Endothelial cell of umbilical vein (primary cell): ENCODE results near the gene BTAF1. TPM values are rescaled to one million over a fixed set of nuclear protein-coding genes. Genes with fewer than 3 reads are reported as not detected.

Source experiments
- BruUV-seq: library from RNA; stranded (reverse); fragments of 400-500 nt; replicated peaks from 2 replicates; lab custom pipeline; 2021; lab: Mats Ljungman, UMichigan
- CTCF ChIA-PET: fragments of 300-600, 350-600 bp; sonication (Branson Sonifier 250); formaldehyde crosslinking; loops from one replicate; lab custom pipeline; 2021; ENCODE audit warnings: antibody characterized with exemption, inconsistent platforms; lab: Charles Lee
- POLR2A ChIA-PET: fragments of 300-600, 350-600 bp; sonication (Branson Sonifier 250); formaldehyde crosslinking; loops from one replicate; lab custom pipeline; 2021; ENCODE audit warnings: antibody characterized with exemption, inconsistent platforms; lab: Charles Lee
- DNase-seq: peaks from one replicate; pipeline ENCODE4 v3.0.0-alpha.2; 2011; ENCODE audit warnings: low read depth, low spot score
- FAIRE-seq: peaks from 2 replicates; lab custom pipeline; 2011; peaks lifted over from hg19 to GRCh38; lab: Jason Lieb, UNC
- H2AFZ ChIP-seq: 2 replicates; pipeline ENCODE4 v1.6.0; 2012; ENCODE audit warnings: low read depth, low read length, control low read depth, inconsistent platforms
- H3K27ac ChIP-seq: 2 replicates; pipeline ENCODE4 v1.5.1; 2011; ENCODE audit warnings: low read depth, mild to moderate bottlenecking, control low read depth, low read length, moderate library complexity; ENCODE audit not compliant: insufficient read depth
- H3K27me3 ChIP-seq, 2 experiments: 2 replicates each; pipeline versions ENCODE4 v1.6.0 to v1.6.1; 2011; ENCODE audit warnings: low read length in 2 of 2, mixed read lengths in 1 of 2; ENCODE audit not compliant: control insufficient read depth in 2 of 2, insufficient read depth in 2 of 2
- H3K36me3 ChIP-seq, 2 experiments: 2 replicates in 1 of 2; 3 replicates in 1 of 2; pipeline ENCODE4 v1.5.1; 2011; ENCODE audit warnings: low read length in 2 of 2, mild to moderate bottlenecking in 1 of 2, moderate library complexity in 1 of 2; ENCODE audit not compliant: control insufficient read depth in 2 of 2, insufficient read depth in 2 of 2; ENCODE audit errors: extremely low read depth in 1 of 2
- H3K4me1 ChIP-seq: 3 replicates; pipeline ENCODE4 v1.5.1; 2011; ENCODE audit warnings: mild to moderate bottlenecking, low read length; ENCODE audit not compliant: control insufficient read depth, insufficient read depth; ENCODE audit errors: extremely low read depth
- H3K4me2 ChIP-seq: 2 replicates; pipeline ENCODE4 v1.6.1; 2011; ENCODE audit warnings: low read length, control low read depth, mixed read lengths; ENCODE audit not compliant: insufficient read depth
- H3K4me3 ChIP-seq, 3 experiments: fragments of 200-600 bp in 1 of 3; sonication (generic), shearing (Covaris generic) in 1 of 3; replicated peaks in 1 of 3; 2 replicates each; pipeline ENCODE4 v1.5.1; 2011 to 2016; ENCODE audit warnings: control low read depth in 3 of 3, low read length in 3 of 3, mild to moderate bottlenecking in 2 of 3, inconsistent platforms in 1 of 3, low read depth in 1 of 3, moderate library complexity in 1 of 3; ENCODE audit not compliant: insufficient read depth in 1 of 3
- H3K79me2 ChIP-seq: 2 replicates; pipeline ENCODE4 v1.6.0; 2012; ENCODE audit warnings: low read length, inconsistent platforms; ENCODE audit not compliant: control insufficient read depth, insufficient read depth
- H3K9ac ChIP-seq: replicated peaks from 2 replicates; pipeline ENCODE3; 2011; ENCODE audit warnings: low read length, control low read depth; ENCODE audit not compliant: insufficient read depth; ENCODE audit errors: extremely low read depth
- H3K9me1 ChIP-seq: replicated peaks from 3 replicates; pipeline ENCODE4 v1.6.0; 2011; ENCODE audit warnings: mild to moderate bottlenecking, low read length; ENCODE audit not compliant: control insufficient read depth, insufficient read depth; ENCODE audit errors: extremely low read depth
- H3K9me3 ChIP-seq: replicated peaks from 2 replicates; pipeline ENCODE4 v1.5.1; 2012; ENCODE audit warnings: low read length, inconsistent platforms; ENCODE audit not compliant: control insufficient read depth, insufficient read depth
- H4K20me1 ChIP-seq: replicated peaks from 2 replicates; pipeline ENCODE3; 2011; ENCODE audit warnings: mild to moderate bottlenecking, low read length; ENCODE audit not compliant: control insufficient read depth, insufficient read depth; ENCODE audit errors: extremely low read depth
- EZH2 ChIP-seq: IDR thresholded peaks from 2 replicates; pipeline ENCODE4 v1.6.1; 2012; ENCODE audit warnings: borderline replicate concordance, low read depth, mild to moderate bottlenecking, moderate library complexity, low read length, inconsistent platforms; ENCODE audit not compliant: severe bottlenecking
- FOS ChIP-seq: IDR thresholded peaks from 2 replicates; pipeline ENCODE4 v1.6.1; 2011; ENCODE audit warnings: mild to moderate bottlenecking, low read length, moderate library complexity, borderline replicate concordance; ENCODE audit not compliant: insufficient read depth
- GATA2 ChIP-seq: IDR thresholded peaks from 2 replicates; pipeline ENCODE4 v1.7.0; 2011; ENCODE audit warnings: low read depth, mild to moderate bottlenecking, moderate library complexity, mixed read lengths, low read length; ENCODE audit not compliant: insufficient read length, insufficient read depth
- JUN ChIP-seq: IDR thresholded peaks from 2 replicates; pipeline ENCODE4 v1.6.1; 2011; ENCODE audit warnings: borderline replicate concordance, low read depth; ENCODE audit not compliant: insufficient read length, insufficient read depth
- MAX ChIP-seq: IDR thresholded peaks from 2 replicates; pipeline ENCODE4 v1.6.1; 2011; ENCODE audit not compliant: insufficient read depth, insufficient read length
- MYC ChIP-seq: IDR thresholded peaks from one replicate; pipeline ENCODE4 v1.6.1; 2011; ENCODE audit warnings: mild to moderate bottlenecking, low read depth, low read length
- POLR2A ChIP-seq: IDR thresholded peaks from 2 replicates; pipeline ENCODE4 v1.6.1; 2012; ENCODE audit warnings: low read depth, mild to moderate bottlenecking, control low read depth, low read length
- POLR2AphosphoS5 ChIP-seq: IDR thresholded peaks from 2 replicates; pipeline ENCODE4 v1.6.1; 2012; ENCODE audit warnings: low read depth, mild to moderate bottlenecking, control low read depth, low read length, moderate library complexity; ENCODE audit not compliant: insufficient read depth
- dilution Hi-C: fragments of 300-500 bp; cut with MboI; formaldehyde crosslinking; loops from one replicate; pipeline ENCODE4 v1.15.0; 2019; ENCODE audit warnings: low sequenced_read_pairs; ENCODE audit not compliant: extremely low pct_ligation_motif_present
- intact Hi-C: fragments of 100-400 bp; cut with micrococcal nuclease; formaldehyde crosslinking; loops from one replicate; pipeline ENCODE4 v1.10.0; 2022
- polyA plus RNA-seq, 4 experiments: library from polyadenylated mRNA; depleted of rRNA in 3 of 4; stranded (reverse) in 3 of 4; unstranded in 1 of 4; fragments of >200 nt; gene quantifications; 2 replicates each; pipeline versions ENCODE4 v1.2.1 to v1.2.3, GENCODE V29; 2011 to 2012; ENCODE audit warnings: missing spikeins in 1 of 4
- total RNA-seq: library from RNA; stranded (reverse); gene quantifications from 2 replicates; pipeline ENCODE4 v1.2.3, GENCODE V29; 2021
- TF ChIP-seq, protein P1 (sequence below), 2 donors: IDR thresholded peaks; 1 replicate in 1 of 2; 2 replicates in 1 of 2; pipeline ENCODE4 v1.5.1; 2011; ENCODE audit warnings: low read length in 2 of 2, mild to moderate bottlenecking in 2 of 2, moderate library complexity in 2 of 2, control low read depth in 1 of 2, inconsistent platforms in 1 of 2, low read depth in 1 of 2; ENCODE audit not compliant: insufficient read depth in 1 of 2; ENCODE audit errors: extremely low read depth in 1 of 2

The BTAF1 gene
- total and polyA plus RNA-seq, 2 donors (not counting 3 experiments of a cell fraction or from before 2014, with no cell fraction given), result 9.9 to 23.1 TPM

DNA sequence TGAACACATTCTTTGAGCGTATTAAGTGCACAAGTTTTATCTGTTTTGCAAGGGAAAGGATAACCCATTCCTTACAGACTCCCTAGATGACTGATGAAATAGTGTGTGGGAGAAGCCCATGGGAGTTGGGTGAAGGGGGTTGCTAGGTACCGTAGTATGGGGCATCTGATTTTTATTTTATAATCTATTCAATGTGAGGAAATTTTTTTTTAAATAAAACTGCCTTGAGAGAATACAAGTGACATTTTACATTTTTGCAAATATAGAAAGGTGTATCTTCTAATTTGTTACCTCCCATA is 1.4 kb downstream of the BTAF1 start:
- CTCF ChIA-PET, result interaction anchor here (4.8 kb wide), 1 partner anchor 12 kb away, joined by 28 read pairs; no protein-coding TSS in a partner anchor
- intact Hi-C loops, result no loop called here

More for the DNA sequence above, 1.4 kb downstream of the BTAF1 start:
- TF ChIP-seq MAX (no peak), JUN (no peak), EZH2 (no peak), MYC (no peak), FOS (no peak), POLR2AphosphoS5 (no peak), GATA2 (no peak), POLR2A (no peak)
- TF ChIP-seq, protein P1, sequence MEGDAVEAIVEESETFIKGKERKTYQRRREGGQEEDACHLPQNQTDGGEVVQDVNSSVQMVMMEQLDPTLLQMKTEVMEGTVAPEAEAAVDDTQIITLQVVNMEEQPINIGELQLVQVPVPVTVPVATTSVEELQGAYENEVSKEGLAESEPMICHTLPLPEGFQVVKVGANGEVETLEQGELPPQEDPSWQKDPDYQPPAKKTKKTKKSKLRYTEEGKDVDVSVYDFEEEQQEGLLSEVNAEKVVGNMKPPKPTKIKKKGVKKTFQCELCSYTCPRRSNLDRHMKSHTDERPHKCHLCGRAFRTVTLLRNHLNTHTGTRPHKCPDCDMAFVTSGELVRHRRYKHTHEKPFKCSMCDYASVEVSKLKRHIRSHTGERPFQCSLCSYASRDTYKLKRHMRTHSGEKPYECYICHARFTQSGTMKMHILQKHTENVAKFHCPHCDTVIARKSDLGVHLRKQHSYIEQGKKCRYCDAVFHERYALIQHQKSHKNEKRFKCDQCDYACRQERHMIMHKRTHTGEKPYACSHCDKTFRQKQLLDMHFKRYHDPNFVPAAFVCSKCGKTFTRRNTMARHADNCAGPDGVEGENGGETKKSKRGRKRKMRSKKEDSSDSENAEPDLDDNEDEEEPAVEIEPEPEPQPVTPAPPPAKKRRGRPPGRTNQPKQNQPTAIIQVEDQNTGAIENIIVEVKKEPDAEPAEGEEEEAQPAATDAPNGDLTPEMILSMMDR (IDR thresholded peaks at IDR 0.05; ENCODE audit: extremely low read depth in 1 of 2, insufficient read depth in 1 of 2, low read depth in 1 of 2, low read length in 2 of 2), result no peak
- Histone ChIP-seq H3K9ac (peak overlapping the region; percentile 92), H3K4me1 (peaks cover 12% of the 10 kb centered on the region), H3K27me3 (no peaks in the 10 kb centered on the region), H4K20me1 (no peaks in the 10 kb centered on the region), H2AFZ (no peak overlapping the region), H3K4me2 (peak overlapping the region; percentile 97), H3K79me2 (peaks cover 48% of the 10 kb centered on the region), H3K9me1 (no peaks in the 10 kb centered on the region), H3K36me3 (no peaks in the 10 kb centered on the region), H3K4me3 (peak overlapping the region in 2 of 3 experiments; percentile 87 to 99), H3K9me3 (no peaks in the 10 kb centered on the region), H3K27ac (no peak overlapping the region)
- dilution Hi-C loops, result no loop called here
- no TSS peak for BruUV-seq
- POLR2A ChIA-PET, result no interaction called here
- FAIRE-seq (no peak), DNase-seq (no peak)
